Left kidney (tissue), 2 donors: Measurements from ENCODE around the gene VWCE. TPM values are rescaled to one million over a fixed set of nuclear protein-coding genes. Genes with fewer than 3 reads are reported as not detected.
"Not testable (repeated sequence)": the region's sequence is repeated elsewhere in the genome, so short reads cannot be mapped to it uniquely, and the experiment has no call there.

Source experiments
- DNase-seq: peaks from one replicate; pipeline ENCODE4 v3.0.0-alpha.2; 2013
- polyA plus RNA-seq: library from polyadenylated mRNA; unstranded; fragments of 120-200 nt; gene quantifications from one replicate; pipeline ENCODE4 v1.2.1, GENCODE V29; 2013; ENCODE audit not compliant: insufficient read length

Gene VWCE
- polyA plus RNA-seq, 1 donor = 4.7 TPM

GRCh38 chr11:61256710-61257482, 38.2 kb downstream of the VWCE start:
- no peak for DNase-seq

- DNase-seq = peak; percentile 30
Measured at GRCh38 chr11:61254403-61255025, 40.6 kb downstream of the VWCE start.

- DNase-seq = not testable (repeated sequence)
Measured at GRCh38 chr11:61252332-61252731, 42.8 kb downstream of the VWCE start.

GRCh38 chr11:61250796-61251765, 44.0 kb downstream of the VWCE start:
- not testable (repeated sequence) for DNase-seq

GRCh38 chr11:61249201-61249600, 45.9 kb downstream of the VWCE start:
- not testable (repeated sequence) for DNase-seq

GRCh38 chr11:61248071-61248470, 47.0 kb downstream of the VWCE start:
- not testable (repeated sequence) for DNase-seq

GRCh38 chr11:61245284-61245964, 49.7 kb downstream of the VWCE start:
- DNase-seq = not testable (repeated sequence)

GRCh38 chr11:61241526-61241925, 53.6 kb downstream of the VWCE start:
- DNase-seq = not testable (repeated sequence)

- DNase-seq = not testable (repeated sequence)
Measured at GRCh38 chr11:61240875-61241274, 54.2 kb downstream of the VWCE start, which contains the start of gene PGA5. Gene PGA5, plus strand, starts transcription at chr11:61241175. Its CDS starts 52 bp downstream, at chr11:61241227.

- not testable (repeated sequence) for DNase-seq
Measured at GRCh38 chr11:61240288-61240687, 54.8 kb downstream of the VWCE start.

- not testable (repeated sequence) for DNase-seq
Measured at GRCh38 chr11:61237130-61237529, 58.0 kb downstream of the VWCE start.

GRCh38 chr11:61232548-61233145, 62.5 kb downstream of the VWCE start:
- not testable (repeated sequence) for DNase-seq

- not testable (repeated sequence) for DNase-seq
Measured at GRCh38 chr11:61231585-61231984, 63.5 kb downstream of the VWCE start.

GRCh38 chr11:61231033-61231432, 64.1 kb downstream of the VWCE start:
- DNase-seq = not testable (repeated sequence)

- DNase-seq = not testable (repeated sequence)
Measured at GRCh38 chr11:61229458-61229857, 65.7 kb downstream of the VWCE start.

- DNase-seq = not testable (repeated sequence)
Measured at GRCh38 chr11:61226457-61227137, 68.5 kb downstream of the VWCE start.

- not testable (repeated sequence) for DNase-seq
Measured at GRCh38 chr11:61222692-61223091, 72.4 kb downstream of the VWCE start.

- DNase-seq = not testable (repeated sequence)
Measured at GRCh38 chr11:61222047-61222446, 73.1 kb downstream of the VWCE start, which contains the start of gene PGA4. Gene PGA4, plus strand, starts transcription at chr11:61222347. Its CDS starts 54 bp downstream, at chr11:61222401.

- DNase-seq = not testable (repeated sequence)
Measured at GRCh38 chr11:61219016-61219415, 76.1 kb downstream of the VWCE start.

- not testable (repeated sequence) for DNase-seq
Measured at GRCh38 chr11:61218306-61218705, 76.8 kb downstream of the VWCE start.
